Liver (tissue), 9 donors: ENCODE results near the gene POU3F1. TPM values are rescaled to one million over a fixed set of nuclear protein-coding genes. Genes with fewer than 3 reads are reported as not detected.

Experiments
- DNase-seq: peaks from one replicate; pipeline ENCODE4 v3.0.0-alpha.2; 2017; ENCODE audit warnings: low spot score
- H3K27ac ChIP-seq, 2 donors: one replicate each; pipeline ENCODE4 v1.7.0; 2013; ENCODE audit warnings: inconsistent platforms in 2 of 2, low read length in 2 of 2, control low read depth in 1 of 2, low read depth in 1 of 2, mild to moderate bottlenecking in 1 of 2
- H3K27me3 ChIP-seq, 4 donors: one replicate each; pipeline versions ENCODE4 v1.6.1 to v1.7.0; 2013; ENCODE audit warnings: low read length in 3 of 4, inconsistent platforms in 1 of 4, mild to moderate bottlenecking in 1 of 4, moderate library complexity in 1 of 4; ENCODE audit not compliant: control insufficient read depth in 4 of 4, insufficient read depth in 4 of 4
- H3K36me3 ChIP-seq, 4 donors: one replicate each; pipeline versions ENCODE4 v1.6.1 to v1.7.0; 2013; ENCODE audit warnings: low read length in 3 of 4, mild to moderate bottlenecking in 3 of 4, low read depth in 1 of 4, moderate library complexity in 1 of 4; ENCODE audit not compliant: control insufficient read depth in 4 of 4, insufficient read depth in 3 of 4
- H3K4me1 ChIP-seq, 4 donors: one replicate each; pipeline versions ENCODE4 v1.6.1 to v1.7.0; 2013; ENCODE audit warnings: low read length in 3 of 4, mild to moderate bottlenecking in 3 of 4, moderate library complexity in 1 of 4; ENCODE audit not compliant: control insufficient read depth in 4 of 4, insufficient read depth in 4 of 4
- H3K4me3 ChIP-seq, 3 donors: one replicate each; pipeline versions ENCODE4 v1.6.1 to v1.7.0; 2013; ENCODE audit warnings: low read length in 3 of 3, control low read depth in 1 of 3, low read depth in 1 of 3, mild to moderate bottlenecking in 1 of 3
- H3K9ac ChIP-seq, 2 donors: one replicate each; pipeline ENCODE4 v1.7.0; 2013; ENCODE audit warnings: low read length in 2 of 2, mild to moderate bottlenecking in 2 of 2, moderate library complexity in 2 of 2, control low read depth in 1 of 2, low read depth in 1 of 2
- H3K9me3 ChIP-seq, 4 donors: one replicate each; pipeline versions ENCODE4 v1.6.1 to v1.7.0; 2013; ENCODE audit warnings: low read length in 3 of 4; ENCODE audit not compliant: control insufficient read depth in 4 of 4
- FOXA1 ChIP-seq: IDR thresholded peaks from 2 replicates; pipeline ENCODE4 v1.6.1; 2016; ENCODE audit warnings: antibody characterized with exemption
- FOXA2 ChIP-seq: IDR thresholded peaks from 2 replicates; pipeline ENCODE4 v1.6.1; 2016; ENCODE audit warnings: antibody characterized with exemption
- GABPA ChIP-seq, 2 donors: IDR thresholded peaks in 1 of 2; conservative IDR thresholded peaks in 1 of 2; 2 replicates each; pipeline ENCODE4 v1.6.1; 2016; ENCODE audit warnings: antibody characterized with exemption in 2 of 2, mild to moderate bottlenecking in 1 of 2, moderate library complexity in 1 of 2
- HNF4A ChIP-seq, 2 donors: conservative IDR thresholded peaks; 2 replicates each; pipeline ENCODE4 v1.6.1; 2016; ENCODE audit warnings: antibody characterized with exemption in 2 of 2, mild to moderate bottlenecking in 2 of 2
- HNF4G ChIP-seq: IDR thresholded peaks from 2 replicates; pipeline ENCODE4 v1.6.1; 2016; ENCODE audit warnings: antibody characterized with exemption
- JUND ChIP-seq, 2 donors: IDR thresholded peaks; 2 replicates each; pipeline ENCODE4 v1.6.1; 2016; ENCODE audit warnings: antibody characterized with exemption in 2 of 2
- RAD21 ChIP-seq, 2 donors: IDR thresholded peaks; 2 replicates each; pipeline ENCODE4 v1.6.1; 2016; ENCODE audit warnings: antibody characterized with exemption in 2 of 2, mild to moderate bottlenecking in 2 of 2
- SP1 ChIP-seq: IDR thresholded peaks from 2 replicates; pipeline ENCODE4 v1.6.1; 2018; ENCODE audit warnings: antibody characterized with exemption, mild to moderate bottlenecking
- YY1 ChIP-seq: IDR thresholded peaks from 2 replicates; pipeline ENCODE4 v1.6.1; 2016; ENCODE audit warnings: antibody characterized with exemption, mild to moderate bottlenecking
- WGBS: extraction: QIAGEN DNeasy Blood & Tissue Kit; methylation state at CpG from one replicate; pipeline ENCODE4 v1.1.7; 2013; 5-methylcytosine and 5-hydroxymethylcytosine counted together
- polyA plus RNA-seq, 2 donors: library from polyadenylated mRNA; stranded (reverse) in 1 of 2; unstranded in 1 of 2; fragments of 200-250 nt in 1 of 2; fragments of >200 nt in 1 of 2; fragmentation: Nextera tagmentation in 1 of 2; extraction: Ambion mirVana in 1 of 2; gene quantifications; one replicate each; pipeline versions ENCODE4 v1.2.1 to v1.2.3, GENCODE V29; 2013 to 2015
- total RNA-seq, 2 donors: library from RNA; depleted of rRNA; stranded (reverse); fragments of >200 nt; gene quantifications; one replicate each; pipeline ENCODE4 v1.2.3, GENCODE V29; 2014
- TF ChIP-seq, protein P1 (sequence below): IDR thresholded peaks from 2 replicates; pipeline ENCODE4 v1.6.1; 2016; ENCODE audit warnings: antibody characterized with exemption
- TF ChIP-seq, protein P2 (sequence below): fragments of 150-350 bp; IDR thresholded peaks from 2 replicates; pipeline ENCODE4 v1.5.1; 2017; ENCODE audit warnings: improper control_type of control experiment, low read depth, low read length; ENCODE audit not compliant: missing input control
- donor health status: healthy.
- donor health status: healthy.
- donor health status: healthy.
- donor health status: healthy.
- donor health status: healthy.

The POU3F1 gene
- total and polyA plus RNA-seq, 4 donors, result not detected

DNA sequence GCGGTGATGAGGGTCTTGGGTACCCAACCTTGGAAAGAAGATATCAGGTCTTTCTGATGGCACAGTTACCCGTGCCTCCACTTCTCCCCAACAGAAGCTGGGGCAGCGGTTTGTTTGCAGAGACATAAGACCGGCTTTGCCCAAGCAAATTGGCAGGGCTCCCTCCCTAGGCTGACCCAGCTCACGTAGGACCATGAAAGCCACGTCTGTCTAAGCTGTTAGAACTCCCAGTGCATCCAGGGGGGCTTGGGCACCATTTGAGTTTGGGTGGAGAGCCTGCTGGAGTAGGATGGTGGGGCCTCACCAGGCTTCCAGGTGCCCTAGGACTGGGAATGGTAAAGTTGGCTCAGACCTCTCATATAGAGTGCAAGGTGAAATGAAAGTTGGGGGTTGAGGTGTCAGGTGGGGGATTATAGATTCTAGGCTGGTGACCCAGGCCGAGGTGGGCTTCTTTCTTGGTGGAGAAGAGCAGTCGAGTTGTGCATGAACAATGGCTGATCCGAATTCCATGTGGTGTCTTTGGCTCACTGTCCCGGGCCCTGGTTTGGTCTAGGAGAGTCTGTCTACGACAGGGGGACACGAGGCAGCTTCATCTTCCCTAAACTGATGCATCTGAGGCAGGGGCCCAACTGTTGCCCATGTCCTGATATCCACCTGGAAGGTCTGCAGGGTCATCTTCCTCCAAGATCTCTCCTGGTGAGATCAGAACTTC, 3.4 kb downstream of the POU3F1 start (continued):
- no peak for TF ChIP-seq YY1
- no peak for TF ChIP-seq HNF4A (conservative IDR thresholded peaks at IDR 0.05)

DNA sequence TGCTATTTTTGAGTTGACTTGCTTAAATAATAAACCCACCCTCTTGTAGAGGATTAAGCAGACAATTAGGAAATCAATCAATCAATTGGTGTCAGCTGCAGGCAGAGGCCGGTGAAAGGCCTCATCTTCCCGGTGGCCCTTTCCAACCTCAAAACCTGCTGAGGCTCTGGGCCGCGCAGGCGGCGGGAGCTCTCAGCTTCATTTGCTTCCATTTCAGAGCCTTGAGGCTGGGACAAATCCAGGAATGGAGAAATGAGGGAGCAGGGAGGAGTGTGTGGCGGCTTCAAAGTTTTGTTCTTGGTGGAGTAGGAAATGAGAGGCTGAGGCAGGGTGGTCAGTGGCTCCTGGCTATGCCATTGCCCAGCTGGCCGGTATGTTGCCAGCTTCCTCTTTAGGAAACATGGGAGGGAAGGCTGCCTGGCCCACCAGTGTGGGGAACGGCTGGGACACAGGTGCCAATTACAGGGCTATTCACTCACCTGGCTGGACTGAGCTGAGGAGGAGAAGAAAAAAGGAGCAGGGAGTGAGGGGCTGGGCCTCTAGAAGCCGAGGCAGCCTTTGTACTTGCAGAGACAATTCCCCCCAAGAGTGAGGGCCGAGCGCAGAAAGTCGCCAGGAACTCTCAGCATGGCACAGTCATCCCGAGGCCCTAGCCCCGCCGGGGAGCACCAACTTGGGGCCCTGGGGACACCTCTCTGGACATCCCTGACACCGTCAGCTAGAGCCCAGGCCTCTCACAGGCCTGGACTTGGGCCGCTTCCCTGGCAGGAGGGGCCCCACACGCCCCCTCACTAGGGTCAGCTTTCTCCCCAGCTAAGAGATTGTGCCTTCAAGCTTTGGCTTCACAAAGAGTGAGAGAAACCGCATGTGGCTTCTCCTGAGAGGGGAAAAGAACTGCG, 4.4 kb downstream of the POU3F1 start:
- H3K4me1 ChIP-seq, result peaks cover 8 to 28% (median 11%) of the 10 kb centered on the region in 4 donors
- H3K9me3 ChIP-seq, result no peaks in the 10 kb centered on the region
- no peak for DNase-seq
- no peak overlapping the region for H3K9ac ChIP-seq
- TF ChIP-seq SP1 (no peak), HNF4G (no peak), YY1 (no peak)
- 91% methylated on average over 21 of the region's 21 CpGs for WGBS
- no peak overlapping the region for H3K27ac ChIP-seq
- H3K36me3 ChIP-seq, result no peaks in the 10 kb centered on the region
- H3K27me3 ChIP-seq, result peaks cover 0 to 9% (median 4%) of the 10 kb centered on the region in 4 donors
- H3K4me3 ChIP-seq, result no peak overlapping the region

DNA sequence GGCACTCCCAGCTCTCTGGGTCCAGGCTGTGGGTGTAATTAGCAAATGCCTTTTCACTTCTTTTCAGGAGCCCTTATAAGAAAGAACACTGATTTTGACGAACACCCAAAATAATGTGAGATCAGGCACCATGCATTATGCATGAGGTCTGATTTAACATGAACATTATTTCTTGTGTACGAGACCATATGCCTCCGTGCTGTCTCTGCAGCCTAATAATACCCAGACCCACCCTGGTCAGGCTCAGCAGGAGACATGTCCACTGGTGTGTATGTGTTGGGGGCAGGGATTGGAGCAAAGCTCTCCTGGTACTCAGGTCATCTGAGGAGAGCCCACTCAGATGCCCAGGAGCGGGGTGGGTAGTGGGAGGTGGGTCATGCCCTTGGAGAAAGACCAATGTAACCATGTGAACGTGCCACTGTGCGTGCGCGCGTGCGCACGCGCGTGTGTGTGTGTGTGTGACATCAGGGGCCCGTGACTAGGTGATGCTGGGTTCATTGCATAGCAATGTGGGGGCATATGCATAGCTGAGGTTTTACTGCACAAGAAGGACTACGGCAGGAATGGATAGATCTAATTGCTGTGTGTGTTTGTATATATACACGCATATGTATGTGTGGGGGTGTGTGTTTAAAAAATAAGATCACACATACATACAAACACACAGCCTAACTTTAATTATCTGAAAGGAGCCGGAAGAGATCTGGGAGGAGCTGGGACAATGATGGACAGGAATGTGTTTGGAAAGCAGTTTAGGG, 7.1 kb downstream of the POU3F1 start:
- Histone ChIP-seq H3K9me3 (no peaks in the 10 kb centered on the region), H3K4me1 (peaks cover 0 to 5% (median 4%) of the 10 kb centered on the region in 4 donors), H3K9ac (no peak overlapping the region), H3K27me3 (peaks cover 0 to 5% (median 2%) of the 10 kb centered on the region in 4 donors), H3K27ac (no peak overlapping the region), H3K36me3 (no peaks in the 10 kb centered on the region), H3K4me3 (no peak overlapping the region)
- TF ChIP-seq FOXA2, result no peak
- 88% methylated on average over 17 of the region's 17 CpGs for WGBS
- no peak for DNase-seq

DNA sequence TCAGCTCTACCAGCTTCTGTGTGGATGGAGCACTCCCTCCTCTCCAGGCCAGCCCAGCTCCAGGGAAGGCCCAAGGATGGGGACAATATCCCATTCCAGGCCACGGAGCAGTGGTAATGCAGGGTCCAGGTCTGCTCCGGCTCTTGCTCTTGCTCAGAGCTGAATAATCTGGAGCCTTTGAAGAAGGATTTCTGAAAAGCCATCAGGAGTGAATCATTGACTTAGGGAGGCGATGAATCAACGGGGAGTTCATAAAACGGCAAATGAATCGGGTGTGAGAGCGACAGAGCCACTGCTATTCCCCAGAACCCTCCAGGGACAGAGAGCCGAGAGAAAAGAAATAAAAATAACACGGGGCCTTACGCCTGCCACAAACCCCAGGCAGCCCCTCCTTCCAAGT, 7.7 kb downstream of the POU3F1 start:
- no peak overlapping the region for H3K4me3 ChIP-seq
- H3K27me3 ChIP-seq, result peaks cover 0 to 5% (median 0%) of the 10 kb centered on the region in 4 donors
- H3K9ac ChIP-seq, result no peak overlapping the region
- H3K4me1 ChIP-seq, result no peaks in the 10 kb centered on the region
- H3K9me3 ChIP-seq, result no peaks in the 10 kb centered on the region
- H3K36me3 ChIP-seq, result no peaks in the 10 kb centered on the region
- TF ChIP-seq, protein P1, sequence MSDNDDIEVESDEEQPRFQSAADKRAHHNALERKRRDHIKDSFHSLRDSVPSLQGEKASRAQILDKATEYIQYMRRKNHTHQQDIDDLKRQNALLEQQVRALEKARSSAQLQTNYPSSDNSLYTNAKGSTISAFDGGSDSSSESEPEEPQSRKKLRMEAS, result no peak
- no peak for TF ChIP-seq GABPA (IDR thresholded peaks at IDR 0.05 in 1 of 2, conservative IDR thresholded peaks at IDR 0.05 in 1 of 2)
- TF ChIP-seq, protein P2, sequence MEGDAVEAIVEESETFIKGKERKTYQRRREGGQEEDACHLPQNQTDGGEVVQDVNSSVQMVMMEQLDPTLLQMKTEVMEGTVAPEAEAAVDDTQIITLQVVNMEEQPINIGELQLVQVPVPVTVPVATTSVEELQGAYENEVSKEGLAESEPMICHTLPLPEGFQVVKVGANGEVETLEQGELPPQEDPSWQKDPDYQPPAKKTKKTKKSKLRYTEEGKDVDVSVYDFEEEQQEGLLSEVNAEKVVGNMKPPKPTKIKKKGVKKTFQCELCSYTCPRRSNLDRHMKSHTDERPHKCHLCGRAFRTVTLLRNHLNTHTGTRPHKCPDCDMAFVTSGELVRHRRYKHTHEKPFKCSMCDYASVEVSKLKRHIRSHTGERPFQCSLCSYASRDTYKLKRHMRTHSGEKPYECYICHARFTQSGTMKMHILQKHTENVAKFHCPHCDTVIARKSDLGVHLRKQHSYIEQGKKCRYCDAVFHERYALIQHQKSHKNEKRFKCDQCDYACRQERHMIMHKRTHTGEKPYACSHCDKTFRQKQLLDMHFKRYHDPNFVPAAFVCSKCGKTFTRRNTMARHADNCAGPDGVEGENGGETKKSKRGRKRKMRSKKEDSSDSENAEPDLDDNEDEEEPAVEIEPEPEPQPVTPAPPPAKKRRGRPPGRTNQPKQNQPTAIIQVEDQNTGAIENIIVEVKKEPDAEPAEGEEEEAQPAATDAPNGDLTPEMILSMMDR, result no peak
- TF ChIP-seq YY1, result no peak
- no peak for TF ChIP-seq RAD21 (IDR thresholded peaks at IDR 0.05)
- no peak for TF ChIP-seq JUND (IDR thresholded peaks at IDR 0.05)
- TF ChIP-seq HNF4G, result no peak
- TF ChIP-seq HNF4A (conservative IDR thresholded peaks at IDR 0.05), result no peak
- TF ChIP-seq FOXA1, result no peak
- 87% methylated on average over 10 of the region's 10 CpGs for WGBS
- no peak for DNase-seq
- no peak overlapping the region for H3K27ac ChIP-seq
